HG03575 (cell line): ENCODE measurements around the gene DNAJB4.

Experiments used
- ATAC-seq: cut with Tn5 transposase; IDR thresholded peaks from one replicate; pipeline ENCODE4 v1.9.1; 2021; ENCODE audit not compliant: unreplicated experiment, insufficient number of reproducible peaks, low FRiP score; ENCODE audit errors: extremely low read depth

DNAJB4 gene

GRCh38 chr1:78029793-78030192, 25.1 kb downstream of the DNAJB4 start:
- ATAC-seq, result no peak

DNA sequence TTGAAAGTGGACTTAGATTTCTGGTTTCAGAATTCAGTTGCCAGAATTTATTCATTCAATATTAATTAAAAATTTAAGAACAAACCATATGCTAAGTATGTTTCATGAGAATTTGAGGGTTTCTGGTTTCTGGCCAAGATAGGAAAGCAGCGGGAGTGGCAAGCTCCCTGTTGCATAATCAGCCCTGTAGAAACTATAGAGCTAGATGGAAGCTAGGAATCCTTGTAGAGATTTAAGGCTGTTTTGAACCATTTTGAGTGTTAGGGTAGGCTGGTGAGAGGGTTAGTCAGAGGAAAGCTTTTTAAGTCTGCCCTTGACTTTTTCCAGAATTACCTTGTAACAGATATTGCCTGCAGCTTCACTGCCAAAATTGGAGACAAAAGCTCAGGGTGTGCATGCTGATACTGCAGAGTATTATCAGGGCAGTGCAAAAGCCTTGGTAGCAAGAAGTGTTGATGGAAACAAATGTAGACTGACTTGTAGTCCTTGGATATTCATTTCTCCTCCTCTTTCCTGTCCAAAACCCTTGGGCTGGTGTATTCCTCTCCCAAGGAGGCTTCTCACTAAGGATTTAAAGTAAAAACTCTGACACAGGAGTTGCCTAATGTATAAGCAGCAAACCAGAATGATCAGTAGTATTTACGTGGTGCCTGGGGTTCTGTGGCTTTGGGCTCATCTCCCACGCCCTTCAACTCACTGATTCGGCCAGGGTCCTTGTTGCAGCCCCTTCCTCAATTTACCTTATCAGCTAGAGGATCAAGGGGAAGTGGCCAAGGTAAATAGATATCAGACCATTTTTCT, 28.5 kb downstream of the DNAJB4 start:
- ATAC-seq, result no peak

- no peak for ATAC-seq
Measured at GRCh38 chr1:78033797-78034172, 29.0 kb downstream of the DNAJB4 start.

DNA sequence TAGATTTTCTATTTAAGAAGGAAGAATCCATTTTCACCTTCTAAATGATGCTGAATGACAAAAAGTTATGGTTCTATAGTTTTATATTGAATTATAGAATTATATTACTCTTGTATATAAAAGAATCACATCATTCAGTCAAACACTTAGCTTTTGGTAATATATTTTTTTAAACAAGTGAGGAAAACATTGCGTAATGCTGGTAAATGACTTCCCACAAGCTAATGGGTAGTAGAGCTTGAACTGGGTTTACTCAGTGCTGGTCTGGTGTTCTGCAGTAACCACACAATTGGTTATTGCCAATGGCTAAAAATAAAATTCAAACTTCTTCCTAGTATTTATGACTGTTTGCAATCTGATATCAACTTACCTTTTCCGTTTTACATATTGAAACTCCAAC, 30.4 kb downstream of the DNAJB4 start:
- ATAC-seq, result no peak

- ATAC-seq, result no peak
Measured at GRCh38 chr1:78036450-78036849, 31.7 kb downstream of the DNAJB4 start.

DNA sequence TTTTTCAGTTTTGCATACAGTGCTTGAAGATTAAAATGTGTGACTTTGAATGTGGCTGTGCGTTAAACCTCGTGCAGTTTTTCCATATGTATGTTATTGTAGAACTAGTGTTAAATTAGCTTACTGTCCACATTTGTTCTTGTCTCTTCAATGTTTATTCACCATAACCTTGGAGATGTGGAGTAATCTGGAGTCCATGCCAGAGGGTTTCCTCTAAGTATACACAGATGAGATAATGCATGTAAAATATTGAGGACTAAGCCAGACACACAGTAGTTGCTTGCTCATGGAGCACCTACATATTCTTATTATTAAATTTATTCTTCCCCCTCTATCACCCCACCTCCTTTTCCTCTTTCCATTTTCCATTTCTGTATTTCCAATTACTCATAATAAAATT, 33.3 kb downstream of the DNAJB4 start:
- ATAC-seq, result no peak

- no peak for ATAC-seq
Measured at GRCh38 chr1:78038491-78038939, 33.8 kb downstream of the DNAJB4 start.

GRCh38 chr1:78040484-78041089, 35.8 kb downstream of the DNAJB4 start:
- no peak for ATAC-seq

DNA sequence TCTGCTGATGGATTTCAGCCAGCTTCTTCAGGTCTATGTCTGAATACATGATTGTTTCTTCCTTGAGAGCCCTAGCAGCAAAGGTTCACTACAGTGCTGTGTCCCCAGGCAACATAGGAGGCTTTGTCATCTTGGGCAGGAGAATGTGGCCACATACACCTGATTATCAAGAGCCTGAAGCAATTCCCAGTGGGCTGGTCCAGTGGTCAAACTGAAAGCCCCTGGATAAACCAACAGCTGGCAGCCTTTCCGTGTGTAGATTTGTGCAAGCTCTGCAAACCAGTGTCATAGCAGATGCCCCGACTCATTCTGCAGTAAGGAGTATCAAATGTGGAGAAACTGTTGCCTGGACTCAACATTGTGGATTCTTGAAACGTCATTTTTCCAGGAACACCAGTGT, 38.7 kb downstream of the DNAJB4 start:
- ATAC-seq, result no peak

DNA sequence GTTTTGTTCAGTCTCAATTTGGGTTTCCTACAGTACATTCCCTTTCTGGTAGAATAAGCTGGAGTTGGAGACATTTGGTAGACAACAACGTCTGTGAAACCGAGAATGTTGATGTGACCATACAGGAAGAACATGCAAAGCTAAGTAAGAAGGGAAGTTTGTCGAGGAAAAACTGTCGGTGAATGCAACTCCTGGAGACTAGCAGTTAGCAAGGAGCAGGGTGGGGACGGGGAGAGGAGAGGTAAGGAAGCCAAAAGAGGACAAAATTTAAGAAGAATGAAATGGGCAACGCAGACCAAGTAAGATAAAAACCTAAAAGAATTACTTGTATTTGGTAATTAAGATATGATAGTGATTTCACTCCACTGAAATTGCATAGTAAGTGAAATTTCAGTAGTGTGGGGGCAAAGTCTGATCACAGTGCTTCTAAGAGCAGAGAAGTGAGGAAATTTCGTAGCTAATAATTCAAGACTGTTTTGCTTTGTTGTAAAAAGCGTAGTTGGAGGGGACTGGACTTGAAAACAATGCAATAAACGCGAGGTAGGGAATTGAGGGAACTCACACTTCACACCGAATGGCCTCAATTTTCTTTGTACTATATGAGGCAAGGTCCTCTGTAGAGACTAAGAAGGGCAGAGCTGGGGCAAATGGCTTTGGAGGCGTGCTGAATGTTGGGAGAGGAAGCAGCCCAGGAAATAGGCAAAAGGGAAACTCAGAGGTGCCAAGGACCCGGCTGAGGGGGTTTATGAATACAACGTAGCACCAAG, 40.2 kb downstream of the DNAJB4 start:
- ATAC-seq, result no peak

- ATAC-seq, result no peak
Measured at GRCh38 chr1:78045563-78045925, 40.8 kb downstream of the DNAJB4 start.

DNA sequence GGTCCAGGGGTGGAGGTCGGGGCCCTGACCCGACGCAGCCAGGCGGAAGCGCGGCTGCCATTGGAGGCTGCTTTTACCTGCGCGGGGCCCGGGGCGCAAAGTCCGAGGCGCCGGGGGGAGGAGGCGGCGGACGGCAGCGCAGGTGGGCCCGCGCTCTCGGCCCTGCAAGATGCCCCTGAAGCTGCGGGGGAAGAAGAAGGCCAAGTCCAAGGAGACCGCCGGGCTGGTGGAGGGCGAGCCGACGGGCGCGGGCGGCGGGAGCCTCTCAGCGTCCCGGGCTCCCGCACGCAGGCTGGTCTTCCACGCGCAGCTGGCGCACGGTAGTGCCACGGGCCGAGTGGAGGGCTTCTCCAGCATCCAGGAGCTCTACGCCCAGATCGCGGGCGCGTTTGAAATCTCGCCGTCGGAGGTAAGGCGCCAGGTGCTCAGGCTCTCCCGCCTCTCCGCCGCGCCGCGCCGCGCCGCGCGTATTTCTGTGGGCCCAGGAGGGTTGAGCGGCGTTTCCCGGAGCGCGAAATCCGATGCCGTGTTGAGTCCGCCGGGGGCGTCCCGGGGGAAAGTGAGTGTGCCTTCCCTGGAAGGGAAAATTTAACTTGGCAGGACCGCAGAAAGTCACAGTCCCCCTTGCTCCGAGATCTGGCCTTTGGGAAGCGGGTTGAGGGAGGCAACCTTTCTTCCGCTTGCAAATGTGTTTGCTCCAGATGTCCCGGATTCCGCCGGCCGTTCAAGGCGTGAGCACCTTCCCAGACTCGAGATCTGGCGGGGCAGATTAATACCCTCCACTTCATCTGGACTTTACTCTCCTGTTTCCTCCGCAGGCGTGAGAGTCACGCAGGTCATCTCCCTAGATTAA, 41.4 kb downstream of the DNAJB4 start, which contains the start of gene GIPC2:
Gene GIPC2 (plus strand): TSS at position 41 of the 853 bp plus-strand sequence. CDS start 129 bp downstream, at position 170.
- no peak for ATAC-seq

DNA sequence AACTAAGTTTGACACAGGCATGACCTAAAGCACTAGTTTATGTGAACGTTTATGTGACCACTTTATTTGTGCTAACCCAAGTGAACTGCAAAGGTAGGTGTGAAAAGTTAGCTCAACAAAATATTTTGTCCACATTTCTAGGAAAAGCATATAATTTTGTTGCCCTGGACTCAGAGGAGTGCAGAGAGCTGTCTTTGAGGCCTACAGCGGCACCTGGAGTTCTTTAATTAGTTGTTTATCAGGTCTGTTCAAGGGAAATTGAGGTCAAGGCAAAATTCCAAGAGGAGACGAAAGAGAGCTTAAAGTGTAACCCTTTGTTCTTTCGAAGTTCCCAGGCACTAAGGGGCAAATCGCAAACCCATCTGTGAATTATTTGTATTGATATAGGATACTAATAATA, 42.4 kb downstream of the DNAJB4 start:
- ATAC-seq, result no peak

DNA sequence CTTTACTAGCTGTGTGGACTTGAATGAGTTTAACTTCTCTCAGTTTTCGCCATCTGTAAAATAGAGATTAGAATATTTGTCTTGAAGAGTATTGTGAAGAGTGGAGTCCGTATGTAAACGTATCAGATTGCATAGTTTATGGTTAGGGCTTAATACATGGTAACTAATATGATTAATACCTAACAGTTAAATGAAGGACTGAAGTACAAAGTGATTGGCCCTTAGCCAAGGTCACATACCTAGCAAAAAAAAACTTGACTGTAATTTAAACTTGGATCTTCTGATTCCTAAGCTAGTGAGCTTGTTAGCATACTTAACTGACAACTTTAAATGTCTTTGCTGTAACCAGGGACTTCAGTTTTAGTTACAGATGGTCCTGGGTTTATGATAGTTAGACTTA, 42.9 kb downstream of the DNAJB4 start:
- ATAC-seq, result no peak

DNA sequence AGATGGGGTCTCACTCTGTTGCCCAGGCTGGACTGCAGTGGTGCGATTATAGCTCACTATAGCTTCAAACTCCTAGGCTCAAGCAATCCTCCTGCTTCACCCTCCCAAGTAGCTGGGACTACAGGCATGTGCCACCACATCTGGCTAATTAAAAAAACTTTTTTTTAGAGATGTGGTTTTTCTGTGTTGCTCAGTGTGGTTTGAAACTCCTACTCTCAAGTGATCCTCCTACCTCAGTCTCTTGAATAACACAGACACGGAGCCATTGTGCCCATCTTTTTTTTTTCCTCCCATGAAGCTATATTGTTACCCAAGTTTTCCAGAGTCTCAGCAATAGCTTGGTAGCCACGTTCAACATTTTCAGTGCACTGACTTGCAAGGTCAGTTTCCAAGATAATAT, 43.7 kb downstream of the DNAJB4 start:
- no peak for ATAC-seq

DNA sequence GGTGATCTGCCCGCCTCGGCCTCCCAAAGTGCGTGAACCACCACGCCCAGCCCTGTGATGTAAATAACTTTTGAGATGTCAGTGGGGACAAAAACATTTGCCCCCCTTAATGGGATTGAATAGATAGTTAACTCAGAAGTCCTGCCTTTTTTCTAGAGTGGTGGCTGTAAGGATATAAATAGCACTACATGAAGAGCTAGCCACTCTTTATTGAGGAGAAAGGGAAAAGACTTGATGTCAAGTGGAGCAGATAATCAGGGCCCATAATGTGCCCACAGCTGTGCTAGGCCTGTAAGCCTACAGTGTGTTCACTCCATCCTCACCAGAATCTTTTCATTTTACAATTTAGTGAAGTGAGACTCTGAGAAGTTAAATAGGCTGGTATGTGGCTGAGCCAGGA, 44.7 kb downstream of the DNAJB4 start:
- no peak for ATAC-seq

DNA sequence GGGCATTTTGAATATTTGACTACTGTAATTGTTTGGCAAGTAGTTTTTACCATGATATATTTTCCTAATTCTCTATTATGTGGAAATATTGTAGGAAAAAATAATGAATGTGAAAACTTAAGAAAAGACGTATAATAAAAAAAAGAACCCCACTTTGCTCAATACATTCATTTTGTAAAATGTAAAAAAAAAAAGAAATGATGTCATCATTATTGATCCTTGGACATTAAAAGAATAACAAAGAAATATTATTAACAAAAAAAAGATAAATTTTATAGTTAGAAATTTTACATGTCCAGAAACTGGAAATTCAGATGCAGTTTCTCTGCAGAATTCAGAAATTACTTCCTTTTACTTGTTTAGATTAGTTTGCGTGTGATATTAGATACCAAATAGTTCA, 46.3 kb downstream of the DNAJB4 start:
- no peak for ATAC-seq

GRCh38 chr1:78052685-78053405, 48.1 kb downstream of the DNAJB4 start:
- ATAC-seq, result no peak

- ATAC-seq, result no peak
Measured at GRCh38 chr1:78053498-78053897, 48.8 kb downstream of the DNAJB4 start.
